Parathyroid adenoma (tissue), 2 donors: Measurements from ENCODE around the gene RNF13.

Source experiments
- H2AFZ ChIP-seq: fragments of 300-600 bp; sonication (generic); one replicate; pipeline ENCODE4 v1.7.0; 2017; ENCODE audit warnings: antibody characterized with exemption, mild to moderate bottlenecking
- H3K27ac ChIP-seq: fragments of 300-600 bp; sonication (generic); one replicate; pipeline ENCODE4 v1.7.0; 2017
- H3K27me3 ChIP-seq: fragments of 300-600 bp; sonication (generic); one replicate; pipeline ENCODE4 v1.7.0; 2017; ENCODE audit warnings: low read length; ENCODE audit not compliant: control insufficient read depth, insufficient read depth
- H3K36me3 ChIP-seq: fragments of 300-600 bp; sonication (generic); one replicate; pipeline ENCODE4 v1.7.0; 2017; ENCODE audit warnings: low read length; ENCODE audit not compliant: control insufficient read depth, insufficient read depth
- H3K4me1 ChIP-seq: fragments of 300-600 bp; sonication (generic); one replicate; pipeline ENCODE4 v1.7.0; 2017; ENCODE audit warnings: control low read depth
- H3K4me2 ChIP-seq: fragments of 300-600 bp; sonication (generic); one replicate; pipeline ENCODE4 v1.7.0; 2017; ENCODE audit warnings: low read length
- H3K4me3 ChIP-seq: fragments of 300-600 bp; sonication (generic); one replicate; pipeline ENCODE4 v1.7.0; 2017; ENCODE audit warnings: low read depth, low read length
- H3K79me2 ChIP-seq: fragments of 300-600 bp; sonication (generic); one replicate; pipeline ENCODE4 v1.7.0; 2017; ENCODE audit warnings: control low read depth
- H3K9ac ChIP-seq: fragments of 300-600 bp; sonication (generic); one replicate; pipeline ENCODE4 v1.7.0; 2017; ENCODE audit warnings: mild to moderate bottlenecking
- H3K9me3 ChIP-seq: fragments of 300-600 bp; sonication (generic); one replicate; pipeline ENCODE4 v1.7.0; 2017; ENCODE audit warnings: low read length; ENCODE audit not compliant: control insufficient read depth
- CTCF ChIP-seq: fragments of 300-600 bp; sonication (generic); IDR thresholded peaks from one replicate; pipeline ENCODE4 v1.7.0; 2017; ENCODE audit warnings: antibody characterized with exemption, mild to moderate bottlenecking
- donor health status: primary hyperparathyroidism.

Gene RNF13

GRCh38 chr3:149776170-149776569 is 36.8 kb upstream of the RNF13 start:
- H3K36me3 ChIP-seq: no peaks in the 10 kb centered on the region
- H3K9me3 ChIP-seq: no peaks in the 10 kb centered on the region
- TF ChIP-seq CTCF: no peak
- H3K4me2 ChIP-seq: no peak overlapping the region
- no peaks in the 10 kb centered on the region for H3K27me3 ChIP-seq
- no peak overlapping the region for H2AFZ ChIP-seq
- no peak overlapping the region for H3K27ac ChIP-seq
- H3K79me2 ChIP-seq: no peaks in the 10 kb centered on the region
- H3K4me1 ChIP-seq: no peaks in the 10 kb centered on the region
- no peak overlapping the region for H3K9ac ChIP-seq
- no peak overlapping the region for H3K4me3 ChIP-seq

- H3K27me3 ChIP-seq: no peaks in the 10 kb centered on the region
- H3K9ac ChIP-seq: no peak overlapping the region
- H3K79me2 ChIP-seq: no peaks in the 10 kb centered on the region
- no peaks in the 10 kb centered on the region for H3K4me1 ChIP-seq
- H3K4me2 ChIP-seq: no peak overlapping the region
- H3K36me3 ChIP-seq: no peaks in the 10 kb centered on the region
- H3K4me3 ChIP-seq: no peak overlapping the region
- no peak for TF ChIP-seq CTCF
- H2AFZ ChIP-seq: no peak overlapping the region
- H3K9me3 ChIP-seq: no peaks in the 10 kb centered on the region
- no peak overlapping the region for H3K27ac ChIP-seq
Measured at GRCh38 chr3:149777414-149778214, 35.4 kb upstream of the RNF13 start.

- Histone ChIP-seq H3K9ac (no peak overlapping the region), H3K27ac (no peak overlapping the region), H2AFZ (no peak overlapping the region), H3K79me2 (no peaks in the 10 kb centered on the region), H3K36me3 (no peaks in the 10 kb centered on the region), H3K4me3 (no peak overlapping the region), H3K9me3 (no peaks in the 10 kb centered on the region), H3K4me2 (no peak overlapping the region), H3K27me3 (no peaks in the 10 kb centered on the region), H3K4me1 (no peaks in the 10 kb centered on the region)
- TF ChIP-seq CTCF: no peak
Measured at GRCh38 chr3:149781211-149781610, 31.8 kb upstream of the RNF13 start.

- H3K36me3 ChIP-seq: no peaks in the 10 kb centered on the region
- H3K79me2 ChIP-seq: no peaks in the 10 kb centered on the region
- H3K9me3 ChIP-seq: no peaks in the 10 kb centered on the region
- no peak overlapping the region for H3K27ac ChIP-seq
- H3K4me1 ChIP-seq: no peaks in the 10 kb centered on the region
- no peak overlapping the region for H3K4me2 ChIP-seq
- H2AFZ ChIP-seq: no peak overlapping the region
- no peak overlapping the region for H3K9ac ChIP-seq
- TF ChIP-seq CTCF: no peak
- no peak overlapping the region for H3K4me3 ChIP-seq
- H3K27me3 ChIP-seq: no peaks in the 10 kb centered on the region
Measured at GRCh38 chr3:149781741-149782140, 31.3 kb upstream of the RNF13 start.

GRCh38 chr3:149783576-149783975 is 29.4 kb upstream of the RNF13 start:
- no peak overlapping the region for H3K9ac ChIP-seq
- H3K4me3 ChIP-seq: no peak overlapping the region
- H3K27me3 ChIP-seq: no peaks in the 10 kb centered on the region
- H3K36me3 ChIP-seq: no peaks in the 10 kb centered on the region
- no peak for TF ChIP-seq CTCF
- no peak overlapping the region for H2AFZ ChIP-seq
- no peak overlapping the region for H3K4me2 ChIP-seq
- no peaks in the 10 kb centered on the region for H3K79me2 ChIP-seq
- no peaks in the 10 kb centered on the region for H3K4me1 ChIP-seq
- H3K9me3 ChIP-seq: no peaks in the 10 kb centered on the region
- H3K27ac ChIP-seq: no peak overlapping the region
